ENCODE results near the gene DHRS13.
"Not testable (repeated sequence)": the region's sequence is repeated elsewhere in the genome, so short reads cannot be mapped to it uniquely, and the experiment has no call there.

The DHRS13 gene

DNA sequence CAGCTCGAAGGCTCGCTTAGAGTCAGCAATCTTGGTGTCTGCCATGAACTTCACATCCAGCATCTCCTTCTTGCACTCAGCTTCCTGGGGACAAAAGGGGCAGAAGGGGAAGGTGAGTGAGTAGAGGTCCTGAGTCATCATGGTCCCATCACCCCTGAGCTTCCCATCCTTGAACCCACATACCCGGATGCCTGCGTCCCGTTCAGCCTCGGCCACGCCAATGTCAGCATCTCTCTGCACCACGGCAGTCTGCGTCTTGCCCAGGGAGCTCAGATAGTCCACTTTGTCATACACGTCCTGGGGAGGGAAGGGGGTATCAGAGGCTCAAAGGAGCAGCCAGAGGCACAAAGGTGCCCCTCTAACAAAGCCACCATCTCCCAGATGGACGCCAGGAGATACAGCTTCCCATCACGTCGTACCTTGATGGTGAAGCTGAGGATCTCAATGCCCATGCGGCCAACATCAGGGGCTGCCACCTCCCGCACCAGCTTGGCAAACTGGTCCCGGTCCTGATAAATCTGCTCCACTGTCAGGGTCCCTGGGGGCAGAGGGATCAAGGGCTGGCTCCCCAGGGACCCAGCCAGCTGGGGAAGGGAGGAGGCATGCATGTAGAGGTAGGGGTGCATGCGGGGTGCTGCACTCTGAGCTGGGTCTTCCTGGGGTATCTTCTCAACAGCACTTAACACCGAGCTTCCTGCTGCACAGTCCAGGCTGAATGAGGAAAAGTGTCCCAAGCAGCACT lies 20.6 kb downstream of the DHRS13 start:
- DNase-seq (ENCODE audit: low spot score), result no peak

GRCh38 chr17:28881533-28882056 lies 21.3 kb downstream of the DHRS13 start:
- no peak for DNase-seq (ENCODE audit: low spot score)

DNA sequence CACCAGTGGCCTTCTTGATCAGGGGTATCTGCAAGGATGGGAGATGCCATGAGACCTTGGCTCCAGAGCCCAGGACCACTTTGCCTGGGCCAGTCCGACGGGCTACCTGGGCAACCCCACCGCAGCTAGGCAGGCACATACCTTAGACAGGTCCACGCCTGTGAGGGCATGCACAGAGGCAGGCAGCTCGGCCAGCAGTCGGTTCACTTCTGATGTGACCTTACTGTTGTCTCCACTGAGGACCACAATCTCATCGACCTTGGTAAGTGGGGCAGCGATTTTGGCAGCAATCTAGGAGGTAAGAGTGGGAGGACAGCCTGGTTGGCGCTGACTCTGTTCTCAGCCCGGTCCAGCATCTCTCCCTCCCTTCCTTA lies 22.3 kb downstream of the DHRS13 start:
- no peak for DNase-seq (ENCODE audit: low spot score)

- DNase-seq (ENCODE audit: low spot score), result no peak
Measured at GRCh38 chr17:28879886-28880571, 22.9 kb downstream of the DHRS13 start.

- DNase-seq (ENCODE audit: low spot score), result peak; percentile 79
Measured at GRCh38 chr17:28878981-28879380, 23.9 kb downstream of the DHRS13 start.

GRCh38 chr17:28878158-28878910 lies 24.5 kb downstream of the DHRS13 start:
- no peak for DNase-seq (ENCODE audit: low spot score)

DNA sequence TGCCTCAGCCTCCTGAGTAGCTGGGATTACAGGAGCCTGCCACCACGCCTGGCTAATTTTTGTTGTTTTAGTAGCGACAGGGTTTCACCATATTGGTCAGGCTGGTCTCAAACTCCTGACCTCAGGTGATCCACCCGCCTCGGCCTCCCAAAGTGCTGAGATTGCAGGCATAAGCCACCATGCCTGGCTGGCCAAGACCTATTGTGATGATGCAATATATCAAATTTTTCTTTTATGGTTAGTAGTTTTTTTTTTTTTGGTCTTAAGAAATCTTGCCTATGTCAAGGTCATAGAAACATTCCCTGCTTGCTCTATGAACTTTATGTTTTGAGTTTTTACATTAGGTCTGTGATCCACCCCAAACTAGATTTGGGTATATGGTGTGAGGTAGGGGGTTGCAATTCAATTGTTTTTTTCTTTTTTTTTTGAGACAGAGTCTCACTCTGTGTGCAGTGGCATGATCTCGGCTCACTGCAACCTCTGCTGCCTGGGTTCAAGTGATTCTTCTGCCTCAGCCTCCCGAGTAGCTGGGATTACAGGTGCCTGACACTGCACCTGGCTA lies 25.6 kb downstream of the DHRS13 start:
- DNase-seq (ENCODE audit: low spot score), result not testable (repeated sequence)

GRCh38 chr17:28875848-28876550 lies 26.9 kb downstream of the DHRS13 start:
- no peak for DNase-seq (ENCODE audit: low spot score)

- no peak for DNase-seq (ENCODE audit: low spot score)
Measured at GRCh38 chr17:28874750-28875149, 28.1 kb downstream of the DHRS13 start.

DNA sequence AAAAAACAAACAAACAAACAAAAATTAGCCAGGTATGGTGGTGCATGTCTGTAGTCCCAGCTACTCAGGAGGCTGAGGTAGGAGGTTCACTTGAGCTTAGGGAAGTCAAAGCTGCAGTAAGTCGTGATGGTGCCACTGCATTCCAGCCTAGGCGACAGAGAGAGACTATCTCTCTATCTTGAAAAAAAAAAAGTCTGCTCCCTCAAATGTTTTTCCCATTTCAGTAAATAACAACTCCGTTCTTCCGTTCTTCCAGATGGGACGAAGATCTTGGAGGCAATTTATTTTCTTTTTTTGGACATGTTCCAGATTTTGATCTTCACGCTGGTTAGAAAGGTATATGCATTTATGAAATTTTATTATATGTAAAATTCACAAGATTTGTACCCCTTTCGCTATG lies 29.0 kb downstream of the DHRS13 start:
- no peak for DNase-seq (ENCODE audit: low spot score)

DNA sequence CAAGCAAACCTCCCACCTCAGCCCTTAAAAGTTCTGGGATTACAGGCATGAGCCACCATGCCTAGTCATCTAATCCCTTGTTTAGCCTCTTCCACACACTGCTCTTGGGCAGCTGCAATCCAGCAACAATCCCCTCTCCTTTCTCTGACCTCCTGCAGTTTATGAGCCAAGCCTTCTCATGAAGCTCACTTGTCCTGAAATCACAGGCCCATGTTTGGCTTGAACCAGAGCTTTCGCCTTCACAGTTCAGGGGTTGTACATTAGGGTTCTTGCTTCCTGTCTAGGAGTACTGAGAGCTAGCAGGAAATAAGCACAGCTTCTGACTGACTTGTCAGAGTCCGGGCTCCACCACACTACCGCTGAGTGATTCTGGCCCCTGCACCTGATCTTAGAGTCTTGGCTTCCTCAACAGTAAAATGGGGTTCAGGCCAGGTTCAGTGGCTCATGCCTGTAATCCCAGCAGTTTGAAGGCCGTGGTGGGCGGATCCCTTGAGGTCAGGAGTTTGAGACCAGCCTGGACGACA lies 31.8 kb downstream of the DHRS13 start:
- no peak for DNase-seq (ENCODE audit: low spot score)

GRCh38 chr17:28867276-28867675 lies 35.6 kb downstream of the DHRS13 start:
- no peak for DNase-seq (ENCODE audit: low spot score)

DNA sequence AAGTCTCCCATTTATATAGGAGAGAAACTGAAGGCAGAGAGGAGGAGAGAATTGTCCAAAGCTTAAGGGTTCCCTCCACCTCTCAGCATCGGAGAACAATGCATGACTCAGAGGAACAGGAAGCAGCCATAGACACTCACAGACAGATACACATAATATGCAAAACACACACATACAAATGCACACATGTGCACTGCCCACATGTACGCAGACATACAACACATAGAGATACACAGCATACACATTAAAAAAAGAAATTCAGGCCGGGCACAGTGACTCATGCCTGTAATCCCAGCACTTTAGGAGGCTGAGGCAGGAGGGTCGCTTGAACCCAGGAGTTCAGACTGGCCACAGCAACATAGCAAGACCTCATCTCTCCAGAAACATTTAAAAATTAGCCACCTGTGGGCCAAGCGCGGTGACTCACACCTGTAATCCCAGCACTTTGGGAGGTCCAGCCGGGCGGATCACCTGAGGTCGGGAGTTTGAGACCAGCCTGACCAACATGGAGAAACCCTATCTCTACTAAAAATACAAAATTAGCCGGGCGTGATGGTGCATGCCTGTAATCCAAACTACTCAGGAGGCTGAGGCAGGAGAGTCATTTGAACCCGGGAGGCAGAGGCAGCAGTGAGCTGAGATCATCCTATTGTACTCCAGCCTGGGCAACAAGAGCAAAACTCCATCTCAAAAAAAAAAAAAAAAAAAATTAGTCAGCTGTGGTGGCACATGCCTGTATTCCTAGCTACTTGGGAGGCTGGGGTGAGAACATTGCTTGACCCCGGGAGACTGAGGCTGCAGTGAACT lies 36.7 kb downstream of the DHRS13 start:
- DNase-seq (ENCODE audit: low spot score), result no peak

- DNase-seq (ENCODE audit: low spot score), result no peak
Measured at GRCh38 chr17:28864991-28865849, 37.7 kb downstream of the DHRS13 start.

DNA sequence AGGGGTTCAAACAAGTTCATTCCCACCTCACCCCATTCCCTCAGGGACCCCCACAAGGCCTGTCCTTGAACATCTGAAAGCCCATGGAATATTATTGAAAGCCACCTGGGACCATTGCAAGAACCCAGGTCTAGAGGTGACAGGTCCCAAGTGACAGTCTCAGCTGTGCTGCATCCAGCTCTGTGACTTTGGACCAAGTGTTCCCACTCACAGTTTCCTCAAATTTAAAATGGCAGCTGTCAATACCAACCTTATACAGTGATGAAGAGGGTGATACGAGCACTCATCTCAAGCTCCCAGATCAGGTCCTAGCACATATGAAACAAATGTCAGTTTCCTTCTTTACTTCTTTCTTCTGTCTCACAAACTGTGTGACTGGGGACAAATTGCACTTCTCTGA lies 38.9 kb downstream of the DHRS13 start:
- no peak for DNase-seq (ENCODE audit: low spot score)

- no peak for DNase-seq (ENCODE audit: low spot score)
Measured at GRCh38 chr17:28862561-28862960, 40.3 kb downstream of the DHRS13 start.

- no peak for DNase-seq (ENCODE audit: low spot score)
Measured at GRCh38 chr17:28861393-28862203, 41.3 kb downstream of the DHRS13 start.

DNA sequence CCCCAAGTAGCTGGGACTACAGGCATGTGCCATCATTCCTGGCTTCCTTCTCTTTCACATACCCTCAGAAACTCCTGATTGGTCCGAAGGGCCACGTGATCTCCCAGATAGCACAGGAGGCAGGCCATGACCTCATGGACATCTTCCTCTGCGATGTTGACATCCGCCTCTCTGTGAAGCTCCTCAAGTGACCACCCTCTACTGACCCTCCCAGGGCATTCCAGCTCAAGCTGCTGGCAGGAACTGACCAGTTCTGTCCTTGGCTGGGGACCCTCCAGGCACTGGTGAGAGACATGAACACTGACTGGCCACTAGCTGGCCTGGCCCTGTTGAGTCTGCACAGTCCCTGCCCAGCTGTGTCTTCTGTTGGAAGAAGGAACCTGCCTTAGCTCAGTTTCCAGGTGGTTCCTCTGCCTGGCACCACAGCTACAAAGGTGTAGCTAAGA lies 42.5 kb downstream of the DHRS13 start:
- no peak for DNase-seq (ENCODE audit: low spot score)

Measured in HuH-7.5 (cell line).